H9 (cell line): ENCODE data around the gene PGLYRP3. TPM values are rescaled to one million over a fixed set of nuclear protein-coding genes. Genes with fewer than 3 reads are reported as not detected.

Experiments
- DNase-seq: peaks from one replicate; pipeline ENCODE4 v3.0.0-alpha.2; 2017
- H2AFZ ChIP-seq: one replicate; pipeline ENCODE4 v1.6.1; 2013; ENCODE audit warnings: mild to moderate bottlenecking, low read length, control low read depth, moderate library complexity
- H2AK5ac ChIP-seq: 2 replicates; pipeline ENCODE4 v1.6.1; 2013; ENCODE audit warnings: low read length, control low read depth, mixed read lengths; ENCODE audit not compliant: insufficient read length
- H2BK120ac ChIP-seq: one replicate; pipeline ENCODE4 v1.6.1; 2013; ENCODE audit warnings: low read depth, mild to moderate bottlenecking, low read length, control low read depth, inconsistent platforms; ENCODE audit not compliant: poor library complexity, severe bottlenecking
- H2BK12ac ChIP-seq: 2 replicates; pipeline ENCODE4 v1.6.1; 2013; ENCODE audit warnings: low read length, control low read depth, mixed read lengths, low read depth; ENCODE audit not compliant: insufficient read length
- H2BK15ac ChIP-seq: 2 replicates; pipeline ENCODE4 v1.6.1; 2013; ENCODE audit warnings: low read depth, low read length, control low read depth
- H2BK20ac ChIP-seq: one replicate; pipeline ENCODE4 v1.6.1; 2013; ENCODE audit warnings: low read depth, mild to moderate bottlenecking, low read length, control low read depth, inconsistent platforms; ENCODE audit not compliant: poor library complexity, severe bottlenecking
- H2BK5ac ChIP-seq: 2 replicates; pipeline ENCODE4 v1.6.1; 2013; ENCODE audit warnings: low read length, control low read depth, mixed read lengths; ENCODE audit not compliant: insufficient read length
- H3K14ac ChIP-seq: 2 replicates; pipeline ENCODE4 v1.6.1; 2013; ENCODE audit warnings: low read length, control low read depth; ENCODE audit not compliant: insufficient read depth
- H3K18ac ChIP-seq: 2 replicates; pipeline ENCODE4 v1.6.1; 2013; ENCODE audit warnings: low read depth, mild to moderate bottlenecking, mixed read lengths, low read length, control low read depth; ENCODE audit not compliant: insufficient read length
- H3K23ac ChIP-seq: 2 replicates; pipeline ENCODE4 v1.6.1; 2013; ENCODE audit warnings: low read length, control low read depth, mixed read lengths, low read depth; ENCODE audit not compliant: insufficient read length
- H3K23me2 ChIP-seq: 2 replicates; pipeline ENCODE4 v1.6.1; 2013; ENCODE audit warnings: low read depth, mild to moderate bottlenecking, mixed read lengths, low read length, control low read depth; ENCODE audit not compliant: insufficient read length, poor library complexity, severe bottlenecking
- H3K27ac ChIP-seq: 2 replicates; pipeline ENCODE4 v1.5.1; 2013; ENCODE audit warnings: low read length, control low read depth, mixed read lengths, low read depth; ENCODE audit not compliant: insufficient read length
- H3K27me3 ChIP-seq: 2 replicates; pipeline ENCODE4 v1.6.1; 2013; ENCODE audit warnings: low read length, control low read depth, inconsistent platforms; ENCODE audit not compliant: insufficient read depth
- H3K4ac ChIP-seq: 2 replicates; pipeline ENCODE4 v1.6.1; 2013; ENCODE audit warnings: low read depth, mild to moderate bottlenecking, control low read depth, inconsistent platforms, low read length, moderate library complexity
- H3K4me1 ChIP-seq: 2 replicates; pipeline ENCODE4 v1.6.1; 2013; ENCODE audit warnings: low read length, control low read depth, inconsistent platforms; ENCODE audit not compliant: insufficient read depth
- H3K4me2 ChIP-seq: 2 replicates; pipeline ENCODE4 v1.6.1; 2013; ENCODE audit warnings: low read length, control low read depth, mixed read lengths; ENCODE audit not compliant: insufficient read length, insufficient read depth
- H3K56ac ChIP-seq: 2 replicates; pipeline ENCODE4 v1.6.1; 2013; ENCODE audit warnings: low read depth, mild to moderate bottlenecking, mixed read lengths, low read length, control low read depth; ENCODE audit not compliant: insufficient read length
- H3K79me1 ChIP-seq: 2 replicates; pipeline ENCODE4 v1.6.1; 2013; ENCODE audit warnings: low read depth, mild to moderate bottlenecking, moderate library complexity, low read length, control low read depth, inconsistent platforms; ENCODE audit not compliant: insufficient read depth, poor library complexity, severe bottlenecking
- H3K79me2 ChIP-seq: 2 replicates; pipeline ENCODE4 v1.6.1; 2013; ENCODE audit warnings: low read length, control low read depth, inconsistent platforms; ENCODE audit not compliant: insufficient read depth
- H3K9ac ChIP-seq: 2 replicates; pipeline ENCODE4 v1.6.1; 2013; ENCODE audit warnings: low read length, control low read depth, mixed read lengths; ENCODE audit not compliant: insufficient read length; ENCODE audit errors: extremely low read depth
- H3K9me3 ChIP-seq: one replicate; pipeline ENCODE4 v1.6.1; 2013; ENCODE audit warnings: low read depth, low read length, inconsistent platforms; ENCODE audit not compliant: control insufficient read depth
- H3T11ph ChIP-seq: one replicate; pipeline ENCODE4 v1.6.1; 2013; ENCODE audit warnings: mild to moderate bottlenecking, low read length, control low read depth, inconsistent platforms
- H4K20me1 ChIP-seq: one replicate; pipeline ENCODE4 v1.6.1; 2013; ENCODE audit not compliant: control insufficient read depth, insufficient read length, insufficient read depth
- H4K5ac ChIP-seq: 2 replicates; pipeline ENCODE4 v1.6.1; 2013; ENCODE audit warnings: low read depth, mild to moderate bottlenecking, mixed read lengths, low read length, control low read depth; ENCODE audit not compliant: insufficient read length
- H4K8ac ChIP-seq: replicated peaks from 2 replicates; pipeline ENCODE4 v1.6.1; 2013; ENCODE audit warnings: low read length, control low read depth, mixed read lengths, low read depth; ENCODE audit not compliant: insufficient read length
- H4K91ac ChIP-seq: 2 replicates; pipeline ENCODE4 v1.6.1; 2013; ENCODE audit warnings: low read depth, mild to moderate bottlenecking, moderate library complexity, mixed read lengths, low read length, control low read depth; ENCODE audit not compliant: insufficient read length
- H3K27ac Mint-ChIP-seq, 3 experiments: 2 replicates in 2 of 3; 3 replicates in 1 of 3; pipeline ENCODE4 v1.8.0; 2020 to 2021; ENCODE audit warnings: mixed read lengths in 3 of 3, mild to moderate bottlenecking in 1 of 3, moderate library complexity in 1 of 3
- H3K27me3 Mint-ChIP-seq: 2 replicates; pipeline ENCODE4 v1.8.0; 2021; ENCODE audit warnings: low read depth, mild to moderate bottlenecking, moderate library complexity, mixed read lengths
- H3K36me3 Mint-ChIP-seq, 3 experiments: 2 replicates in 2 of 3; 3 replicates in 1 of 3; pipeline ENCODE4 v1.8.0; 2020 to 2021; ENCODE audit warnings: low read depth in 3 of 3, mixed read lengths in 3 of 3; ENCODE audit not compliant: insufficient read depth in 1 of 3
- H3K4me1 Mint-ChIP-seq, 2 experiments: 2 replicates each; pipeline ENCODE4 v1.8.0; 2020; ENCODE audit warnings: mixed read lengths in 2 of 2
- H3K4me3 Mint-ChIP-seq, 2 experiments: 2 replicates in 1 of 2; 3 replicates in 1 of 2; pipeline ENCODE4 v1.8.0; 2020 to 2021; ENCODE audit warnings: mild to moderate bottlenecking in 2 of 2, mixed read lengths in 2 of 2, moderate library complexity in 1 of 2
- H3K9me3 Mint-ChIP-seq, 2 experiments: 2 replicates in 1 of 2; 3 replicates in 1 of 2; pipeline ENCODE4 v1.8.0; 2020; ENCODE audit warnings: mild to moderate bottlenecking in 2 of 2, mixed read lengths in 2 of 2, moderate library complexity in 1 of 2
- WGBS: extraction: QIAGEN DNeasy Blood & Tissue Kit; methylation state at CpG from one replicate; pipeline ENCODE4 v1.1.7; 2013; ENCODE audit warnings: missing lambda C conversion rate, low lambda C conversion rate, mixed read lengths; ENCODE audit not compliant: insufficient read length; ENCODE audit errors: extremely low coverage; 5-methylcytosine and 5-hydroxymethylcytosine counted together
- total RNA-seq: library from RNA; stranded (reverse); gene quantifications from 2 replicates; pipeline ENCODE4 v1.2.1, GENCODE V29; 2021
- TF ChIP-seq, protein P1 (sequence below): fragments of 200-600 bp; sonication (generic); conservative IDR thresholded peaks from 3 replicates; pipeline ENCODE4 v1.8.0; 2021; ENCODE audit warnings: antibody characterized with exemption, mild to moderate bottlenecking

Gene PGLYRP3
- total RNA-seq, 1 experiment from 2014 or later: not detected

DNA sequence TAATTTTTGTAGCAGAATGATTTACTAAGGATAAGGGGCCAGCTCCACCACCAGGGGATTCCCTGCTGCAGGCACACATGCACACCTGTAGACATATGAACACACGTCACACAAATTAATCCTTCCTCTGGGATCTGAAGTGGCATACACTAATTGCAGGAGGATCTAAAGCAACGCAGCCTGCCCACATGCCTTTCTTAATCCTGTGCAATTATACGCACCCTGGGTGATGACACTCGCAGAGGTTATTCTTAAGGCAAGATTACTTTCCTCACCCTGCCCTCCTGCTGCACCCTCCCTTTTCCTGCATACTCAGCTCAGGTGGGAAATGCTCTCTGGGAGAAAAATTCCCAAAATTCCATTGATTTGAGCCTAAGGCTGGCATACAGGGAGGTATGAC, 60.8 kb downstream of the PGLYRP3 start:
- Histone ChIP-seq H2BK15ac (no peak overlapping the region), H3K27me3 (no peaks in the 10 kb centered on the region), H3K56ac (no peak overlapping the region), H3K4ac (no peak overlapping the region), H4K91ac (no peak overlapping the region), H4K8ac (no peak overlapping the region), H3T11ph (no peak overlapping the region), H3K9ac (no peak overlapping the region), H3K4me1 (no peaks in the 10 kb centered on the region), H3K79me2 (no peaks in the 10 kb centered on the region), H3K14ac (no peak overlapping the region), H2BK20ac (no peak overlapping the region), H3K23ac (no peak overlapping the region), H2AK5ac (no peak overlapping the region), H4K20me1 (no peaks in the 10 kb centered on the region), H3K27ac (no peak overlapping the region), H2BK12ac (no peak overlapping the region), H4K5ac (no peak overlapping the region), H2BK120ac (no peak overlapping the region), H3K23me2 (no peaks in the 10 kb centered on the region), H3K4me2 (no peak overlapping the region), H2AFZ (no peak overlapping the region), H3K9me3 (no peaks in the 10 kb centered on the region), H2BK5ac (no peak overlapping the region), H3K18ac (no peak overlapping the region), H3K79me1 (no peaks in the 10 kb centered on the region)
- WGBS: no CpG with 5 or more reads among the region's 4 CpGs
- no peak overlapping the region for H3K4me3 Mint-ChIP-seq
- TF ChIP-seq, protein P1, sequence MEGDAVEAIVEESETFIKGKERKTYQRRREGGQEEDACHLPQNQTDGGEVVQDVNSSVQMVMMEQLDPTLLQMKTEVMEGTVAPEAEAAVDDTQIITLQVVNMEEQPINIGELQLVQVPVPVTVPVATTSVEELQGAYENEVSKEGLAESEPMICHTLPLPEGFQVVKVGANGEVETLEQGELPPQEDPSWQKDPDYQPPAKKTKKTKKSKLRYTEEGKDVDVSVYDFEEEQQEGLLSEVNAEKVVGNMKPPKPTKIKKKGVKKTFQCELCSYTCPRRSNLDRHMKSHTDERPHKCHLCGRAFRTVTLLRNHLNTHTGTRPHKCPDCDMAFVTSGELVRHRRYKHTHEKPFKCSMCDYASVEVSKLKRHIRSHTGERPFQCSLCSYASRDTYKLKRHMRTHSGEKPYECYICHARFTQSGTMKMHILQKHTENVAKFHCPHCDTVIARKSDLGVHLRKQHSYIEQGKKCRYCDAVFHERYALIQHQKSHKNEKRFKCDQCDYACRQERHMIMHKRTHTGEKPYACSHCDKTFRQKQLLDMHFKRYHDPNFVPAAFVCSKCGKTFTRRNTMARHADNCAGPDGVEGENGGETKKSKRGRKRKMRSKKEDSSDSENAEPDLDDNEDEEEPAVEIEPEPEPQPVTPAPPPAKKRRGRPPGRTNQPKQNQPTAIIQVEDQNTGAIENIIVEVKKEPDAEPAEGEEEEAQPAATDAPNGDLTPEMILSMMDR: no peak
- DNase-seq: no peak
- H3K27ac Mint-ChIP-seq: no peak overlapping the region
- H3K36me3 Mint-ChIP-seq: no peaks in the 10 kb centered on the region
- H3K27me3 Mint-ChIP-seq: peaks cover 13% of the 10 kb centered on the region
- H3K9me3 Mint-ChIP-seq: peaks cover 0 to 3% of the 10 kb centered on the region in 2 experiments; a peak in 1 of 5 replicates
- H3K4me1 Mint-ChIP-seq: no peaks in the 10 kb centered on the region
